Loucy (cell line): ENCODE measurements around the gene DDIT4.

ENCODE experiments used
- EZH2phosphoT487 ChIP-seq: fragments of 200-600 bp; IDR thresholded peaks from 2 replicates; pipeline ENCODE4 v1.6.1; 2018; ENCODE audit warnings: antibody characterized with exemption, mild to moderate bottlenecking, moderate library complexity, borderline replicate concordance
- TF ChIP-seq, protein P1 (sequence below): fragments of 200-600 bp; sonication (generic); conservative IDR thresholded peaks from 2 replicates; pipeline ENCODE4 v1.5.1; 2014; ENCODE audit warnings: mild to moderate bottlenecking, antibody characterized with exemption, low read length

DNA sequence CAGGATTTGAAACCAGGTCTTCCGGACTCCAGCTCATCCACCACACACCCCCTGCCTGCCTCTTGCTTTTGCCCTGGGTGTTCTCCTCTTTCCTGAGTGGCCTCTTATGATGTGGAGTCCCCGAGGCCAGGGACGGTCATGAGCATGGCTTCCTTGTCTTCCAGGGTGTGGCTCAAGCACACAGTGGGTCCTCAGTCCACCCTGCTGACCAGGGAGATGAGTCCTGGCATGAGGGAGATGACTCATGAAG is 48.2 kb downstream of the DDIT4 start:
- TF ChIP-seq, protein P1, sequence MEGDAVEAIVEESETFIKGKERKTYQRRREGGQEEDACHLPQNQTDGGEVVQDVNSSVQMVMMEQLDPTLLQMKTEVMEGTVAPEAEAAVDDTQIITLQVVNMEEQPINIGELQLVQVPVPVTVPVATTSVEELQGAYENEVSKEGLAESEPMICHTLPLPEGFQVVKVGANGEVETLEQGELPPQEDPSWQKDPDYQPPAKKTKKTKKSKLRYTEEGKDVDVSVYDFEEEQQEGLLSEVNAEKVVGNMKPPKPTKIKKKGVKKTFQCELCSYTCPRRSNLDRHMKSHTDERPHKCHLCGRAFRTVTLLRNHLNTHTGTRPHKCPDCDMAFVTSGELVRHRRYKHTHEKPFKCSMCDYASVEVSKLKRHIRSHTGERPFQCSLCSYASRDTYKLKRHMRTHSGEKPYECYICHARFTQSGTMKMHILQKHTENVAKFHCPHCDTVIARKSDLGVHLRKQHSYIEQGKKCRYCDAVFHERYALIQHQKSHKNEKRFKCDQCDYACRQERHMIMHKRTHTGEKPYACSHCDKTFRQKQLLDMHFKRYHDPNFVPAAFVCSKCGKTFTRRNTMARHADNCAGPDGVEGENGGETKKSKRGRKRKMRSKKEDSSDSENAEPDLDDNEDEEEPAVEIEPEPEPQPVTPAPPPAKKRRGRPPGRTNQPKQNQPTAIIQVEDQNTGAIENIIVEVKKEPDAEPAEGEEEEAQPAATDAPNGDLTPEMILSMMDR, result no peak
- TF ChIP-seq EZH2phosphoT487, result no peak
